ENCODE data around the gene PSMC2.
"Not testable (repeated sequence)": the region's sequence is repeated elsewhere in the genome, so short reads cannot be mapped to it uniquely, and the experiment has no call there.

Gene PSMC2

DNA sequence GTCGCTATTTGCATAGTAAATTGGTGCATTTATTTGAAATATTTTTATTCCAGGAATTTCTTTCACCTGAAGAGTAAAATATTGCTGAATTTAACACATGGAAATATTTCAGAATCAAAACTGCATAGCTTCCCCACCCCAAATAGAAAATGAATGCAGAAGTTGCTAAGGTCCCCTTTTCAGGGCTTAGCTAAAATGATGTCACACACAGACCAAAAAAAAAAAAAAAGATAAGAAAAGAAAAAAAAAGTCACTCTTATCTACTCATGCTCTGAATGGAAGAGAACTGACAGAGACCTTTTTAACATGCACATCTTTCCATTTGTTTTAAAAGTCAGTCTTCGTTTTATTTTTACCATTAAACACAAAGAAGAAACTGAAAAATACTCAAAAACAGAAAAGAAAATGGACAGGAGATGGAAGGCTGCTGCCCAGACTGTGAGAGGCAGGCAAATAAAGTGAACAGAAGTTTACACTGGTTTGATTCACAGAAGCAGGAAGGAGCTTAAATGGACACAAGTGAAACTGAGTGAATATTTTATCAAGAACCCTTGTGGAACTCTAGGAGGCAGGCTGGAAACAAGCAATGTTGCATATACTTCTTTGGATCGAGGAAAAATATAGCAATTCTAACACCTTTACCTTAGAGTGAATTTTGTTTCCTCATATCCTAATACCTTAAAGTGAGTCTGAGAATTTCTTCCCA is 32.0 kb downstream of the PSMC2 start:
- no peak for DNase-seq

- DNase-seq: no peak
Measured at GRCh38 chr7:103380395-103381191, 33.1 kb downstream of the PSMC2 start.

DNA sequence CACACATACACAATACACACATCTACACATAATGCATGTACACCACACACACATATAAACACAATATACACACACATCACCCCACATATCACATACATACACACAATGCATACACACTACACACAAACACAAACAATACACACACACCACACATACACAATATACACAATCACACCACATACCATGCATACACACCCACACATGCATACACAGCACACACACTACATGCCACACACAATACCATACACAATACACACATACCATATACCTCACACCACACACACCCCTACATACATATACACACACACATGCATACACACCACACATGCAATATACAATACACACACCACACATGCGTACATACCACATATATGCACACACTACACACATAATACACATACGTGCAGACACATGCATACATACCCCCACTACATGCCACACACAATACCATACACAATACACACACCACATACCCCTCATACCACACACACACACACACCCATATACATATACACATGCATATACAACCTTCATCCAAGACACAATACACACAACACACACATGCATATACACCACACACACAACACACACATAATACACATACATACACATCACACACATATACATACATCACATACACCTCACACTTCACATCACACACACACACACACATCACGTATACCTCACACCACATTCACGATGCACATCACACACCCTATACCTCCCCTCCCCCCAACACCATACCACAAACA is 34.0 kb downstream of the PSMC2 start:
- no peak for DNase-seq

GRCh38 chr7:103382032-103382402 is 34.6 kb downstream of the PSMC2 start:
- DNase-seq: no peak

DNA sequence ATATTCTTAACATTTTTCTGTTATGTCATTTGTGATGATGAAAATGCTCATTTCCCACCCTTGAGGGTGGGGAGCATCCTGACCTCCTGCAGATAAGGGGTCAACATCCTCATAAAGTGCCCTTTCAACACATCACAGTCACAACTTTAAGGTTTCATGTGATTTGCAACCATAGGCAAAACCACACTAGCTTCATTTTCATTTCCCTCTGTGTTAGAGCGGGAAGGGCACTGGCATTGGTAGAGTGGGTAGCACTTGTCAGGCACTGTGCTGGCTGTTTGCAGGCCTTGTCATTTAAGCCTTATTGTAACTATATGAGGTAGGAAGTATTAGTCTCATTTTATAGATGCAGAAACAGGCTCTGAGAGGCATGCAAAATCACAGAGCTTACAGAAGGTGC is 39.8 kb downstream of the PSMC2 start:
- no peak for DNase-seq

DNA sequence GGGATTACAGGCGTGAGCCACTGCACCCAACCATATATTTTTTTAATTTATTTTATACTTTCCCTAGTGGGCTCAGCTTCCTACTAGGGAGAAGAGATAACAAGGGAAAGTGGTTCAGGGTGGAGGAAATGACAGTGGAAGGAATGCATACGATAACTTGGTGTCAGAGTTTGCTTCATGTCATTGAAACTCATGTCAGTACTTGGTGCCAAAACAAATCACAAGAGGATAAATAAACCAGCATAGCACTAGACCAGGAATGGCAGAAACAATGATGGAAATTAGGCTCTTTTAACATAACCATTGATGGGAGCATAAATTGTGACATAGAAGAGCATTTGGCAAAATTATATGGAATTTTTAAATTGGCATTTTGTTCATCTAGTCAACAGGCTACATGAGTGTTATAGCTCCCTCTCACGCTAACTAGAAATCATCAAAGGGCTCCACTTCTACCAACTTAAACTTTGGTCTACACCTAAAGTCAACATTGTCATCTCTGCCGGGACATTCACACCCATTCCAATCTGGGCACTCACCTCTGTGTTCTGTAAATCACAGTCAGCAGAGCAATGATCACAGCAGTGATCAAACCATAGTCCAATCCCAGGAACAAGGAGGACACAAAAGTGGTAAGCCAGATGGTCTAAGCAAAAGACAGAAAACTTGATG is 41.2 kb downstream of the PSMC2 start:
- DNase-seq: no peak

GRCh38 chr7:103389263-103389662 is 41.8 kb downstream of the PSMC2 start:
- DNase-seq: no peak

GRCh38 chr7:103391150-103391549 is 43.7 kb downstream of the PSMC2 start:
- no peak for DNase-seq

DNA sequence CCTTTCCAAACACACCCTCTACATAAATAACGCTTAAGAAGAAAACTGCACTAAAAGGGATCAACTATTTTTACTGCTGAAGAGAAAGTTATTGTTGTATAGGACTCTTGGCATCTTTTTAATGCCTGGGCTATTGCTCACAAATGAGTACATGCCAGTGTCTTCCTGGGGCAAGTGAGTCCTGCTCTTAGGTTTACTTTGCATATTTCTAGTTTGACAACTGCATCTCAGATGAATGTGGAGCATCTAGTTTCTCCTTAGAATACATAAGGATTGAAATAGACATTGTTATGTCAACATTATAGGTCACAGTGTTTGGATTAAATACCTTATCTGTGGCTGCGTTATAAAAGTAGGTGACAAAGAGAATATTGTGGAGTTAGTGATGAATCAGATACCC is 44.5 kb downstream of the PSMC2 start:
- DNase-seq: no peak

DNA sequence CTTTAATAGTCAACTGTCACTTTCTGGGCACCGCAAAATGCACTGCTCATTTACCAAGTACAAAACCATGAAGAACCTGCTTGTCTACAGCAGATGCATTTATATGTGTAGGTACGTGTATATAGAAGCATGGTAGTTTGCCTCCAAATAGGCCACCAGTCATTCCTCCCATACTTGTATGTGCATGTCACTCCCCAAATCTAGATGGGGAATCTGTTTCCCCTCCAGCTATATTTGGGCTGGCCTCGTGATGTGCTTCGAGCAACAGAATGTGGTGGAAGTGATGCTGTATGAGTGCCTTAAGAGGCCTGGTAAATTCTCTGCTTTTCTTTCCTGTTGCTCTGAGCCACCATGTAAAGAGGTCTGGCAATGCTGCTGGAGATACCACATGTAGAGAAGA is 47.1 kb downstream of the PSMC2 start:
- no peak for DNase-seq

DNA sequence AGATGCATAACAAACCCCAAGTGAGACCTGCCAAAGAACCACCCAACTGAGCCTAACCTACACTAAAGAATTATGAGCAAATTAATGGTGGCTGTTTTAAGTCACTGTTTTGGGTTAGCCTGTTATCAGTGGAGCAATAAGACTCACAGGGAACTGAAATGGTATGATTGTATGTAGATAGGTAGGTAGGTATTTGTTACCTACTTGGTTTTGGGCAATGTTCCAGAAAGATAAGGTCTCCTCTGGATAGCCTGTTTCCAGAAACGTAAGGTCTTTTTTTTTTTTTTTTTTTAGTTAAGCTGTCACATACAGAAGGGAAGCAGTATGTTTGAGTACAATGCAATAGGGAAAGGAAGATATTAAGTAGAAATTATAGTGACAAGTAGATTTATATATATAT is 47.6 kb downstream of the PSMC2 start:
- DNase-seq: no peak

DNA sequence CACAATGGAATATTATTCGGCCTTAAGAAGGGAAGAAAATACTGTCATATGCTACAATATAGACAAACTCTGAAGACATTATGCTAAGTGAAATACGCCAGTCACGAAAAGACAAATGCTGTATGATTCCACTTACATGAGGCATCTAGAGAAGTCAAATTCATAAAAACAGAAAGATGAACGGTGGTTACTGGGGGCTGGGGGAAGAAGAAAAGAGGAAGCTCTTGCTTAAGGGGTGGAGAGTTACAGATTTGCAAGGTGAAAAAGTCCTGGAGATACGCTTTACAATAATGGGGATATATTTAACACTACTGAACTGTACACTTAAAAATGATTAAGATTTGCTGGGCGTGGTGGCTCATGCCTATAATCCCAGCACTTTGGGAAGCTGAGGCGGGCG is 49.0 kb downstream of the PSMC2 start:
- DNase-seq: no peak

DNA sequence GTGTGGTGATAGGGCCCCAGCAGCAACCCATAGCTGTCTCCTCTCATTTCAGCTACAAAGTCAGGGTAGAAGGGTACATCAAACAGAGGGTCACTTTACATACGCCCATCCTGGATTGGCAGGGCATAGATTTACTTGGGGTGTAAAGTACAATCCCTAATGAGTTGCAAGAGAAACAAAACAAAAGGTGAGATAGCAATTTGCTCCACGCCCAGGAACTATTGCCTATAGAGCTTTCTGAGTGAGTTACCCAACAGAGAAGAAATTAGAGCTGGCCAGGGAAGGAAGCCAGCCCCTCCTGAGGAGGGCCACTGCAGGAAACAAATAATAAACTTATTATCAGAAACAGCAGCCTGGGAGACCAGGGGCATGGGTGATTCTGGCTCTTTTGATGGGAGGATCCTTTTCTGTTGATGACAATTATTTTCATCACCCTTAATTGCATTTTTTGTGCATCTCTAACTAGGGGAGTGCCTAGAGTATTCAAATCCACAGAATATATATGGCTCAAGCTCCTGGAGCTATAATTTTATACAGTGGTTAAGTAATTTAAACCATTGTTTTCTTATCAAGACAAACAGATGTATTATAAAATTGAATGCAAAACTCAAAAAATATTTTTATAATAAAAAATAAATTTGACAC is 51.2 kb downstream of the PSMC2 start:
- DNase-seq: no peak

GRCh38 chr7:103399687-103400086 is 52.2 kb downstream of the PSMC2 start:
- not testable (repeated sequence) for DNase-seq

DNA sequence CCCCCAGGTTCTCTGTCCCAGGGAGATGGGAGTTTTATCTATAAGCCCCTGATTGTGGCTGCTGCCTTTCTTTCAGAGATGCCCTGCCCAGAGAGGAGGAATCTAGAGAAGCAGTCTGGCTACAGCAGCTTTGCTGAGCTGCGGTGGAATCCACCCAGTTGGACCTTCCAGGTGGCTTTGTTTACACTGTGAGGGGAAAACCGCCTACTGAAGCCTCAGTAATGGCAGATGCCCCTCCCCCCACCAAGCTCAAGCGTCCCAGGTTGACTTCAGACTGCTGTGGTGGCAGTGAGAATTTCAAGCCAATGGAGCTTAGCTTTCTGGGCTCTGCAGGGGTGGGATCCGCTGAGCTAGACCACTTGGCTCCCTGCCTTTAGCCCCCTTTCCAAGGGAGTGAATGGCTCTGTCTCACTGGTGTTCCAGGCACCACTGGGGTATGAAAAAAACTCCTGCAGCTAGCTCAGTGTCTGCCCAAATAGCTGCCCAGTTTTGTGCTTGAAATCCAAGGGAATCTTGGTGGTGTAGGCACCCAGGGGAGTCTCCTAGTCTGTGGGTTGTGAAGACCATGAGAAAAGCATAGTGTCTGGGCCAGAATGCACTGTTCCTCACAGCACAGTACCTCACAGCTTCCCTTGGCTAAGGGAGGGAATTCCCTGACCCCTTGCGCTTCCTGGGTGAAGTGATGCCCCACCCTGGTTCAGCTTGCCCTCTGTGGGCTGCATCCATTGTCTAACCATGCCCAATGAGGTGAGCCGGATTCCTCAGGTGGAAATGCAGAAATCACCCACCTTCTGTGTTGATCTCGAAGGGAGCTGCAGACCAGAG is 58.6 kb downstream of the PSMC2 start:
- not testable (repeated sequence) for DNase-seq

DNA sequence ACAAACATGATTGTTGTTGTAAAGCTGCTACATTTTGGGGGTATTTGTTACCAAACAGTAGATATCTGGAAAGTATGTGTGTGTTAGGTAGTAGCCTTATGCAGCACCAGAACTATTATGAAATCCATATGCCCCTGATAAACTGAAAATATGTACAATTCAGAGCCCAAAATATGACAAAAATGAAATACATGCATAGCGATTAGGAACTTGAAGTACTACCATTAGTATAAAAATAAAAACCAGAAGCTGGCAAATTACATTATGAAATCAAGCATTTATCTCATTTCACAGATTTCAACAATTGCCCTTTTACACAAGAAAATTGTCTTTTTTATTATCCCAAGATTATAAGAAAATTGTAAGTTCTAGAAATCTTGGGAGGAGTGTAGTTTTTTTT is 64.7 kb downstream of the PSMC2 start:
- no peak for DNase-seq

DNA sequence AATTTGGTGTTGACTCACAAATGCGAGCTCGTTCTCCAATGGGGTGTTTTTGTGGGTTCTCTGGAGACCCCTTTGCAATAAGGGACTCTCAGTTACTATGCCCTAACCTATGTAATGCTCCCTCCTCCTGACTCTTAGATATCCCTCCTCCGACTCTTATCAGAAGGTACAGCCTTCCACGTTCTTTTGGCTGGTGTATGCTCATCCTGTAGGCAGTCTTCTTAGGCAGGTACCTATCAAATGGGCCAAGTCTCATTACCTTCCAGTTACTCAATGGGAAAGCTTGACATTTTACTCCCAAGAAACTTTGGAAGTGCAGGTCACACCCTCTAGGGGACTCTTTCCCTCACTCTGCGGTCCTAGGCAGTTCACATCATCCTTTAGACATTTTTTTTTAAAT is 66.0 kb downstream of the PSMC2 start:
- no peak for DNase-seq

- DNase-seq: no peak
Measured at GRCh38 chr7:103418241-103418640, 70.8 kb downstream of the PSMC2 start.
